Measurements from ENCODE around the gene MROH9.

MROH9 gene

GRCh38 chr1:171032822-171033702 is 97.7 kb downstream of the MROH9 start:
- in situ Hi-C loops (cut with MboI; ENCODE audit: low sequenced_read_pairs, unreplicated experiment): no loop called here
- no peak for DNase-seq (ENCODE audit: low spot score)

GRCh38 chr1:171037626-171038025 is 102.3 kb downstream of the MROH9 start:
- DNase-seq (ENCODE audit: low spot score): no peak
- in situ Hi-C loops (cut with MboI; ENCODE audit: low sequenced_read_pairs, unreplicated experiment): no loop called here
- TF ChIP-seq CTCF (IDR thresholded peaks at IDR 0.05; ENCODE audit: borderline replicate concordance, control extremely low read depth, extremely low read depth, insufficient read depth, missing control alignments): no peak

More at GRCh38 chr1:171032822-171033702, 97.7 kb downstream of the MROH9 start:
- TF ChIP-seq CTCF (IDR thresholded peaks at IDR 0.05; ENCODE audit: borderline replicate concordance, control extremely low read depth, extremely low read depth, insufficient read depth, missing control alignments): no peak

GRCh38 chr1:171038284-171038683 is 103.0 kb downstream of the MROH9 start:
- no peak for TF ChIP-seq CTCF (IDR thresholded peaks at IDR 0.05; ENCODE audit: borderline replicate concordance, control extremely low read depth, extremely low read depth, insufficient read depth, missing control alignments)
- no peak for DNase-seq (ENCODE audit: low spot score)
- in situ Hi-C loops (cut with MboI; ENCODE audit: low sequenced_read_pairs, unreplicated experiment): no loop called here

GRCh38 chr1:171048014-171048413 is 112.7 kb downstream of the MROH9 start:
- DNase-seq (ENCODE audit: low spot score): no peak
- in situ Hi-C loops (cut with MboI; ENCODE audit: low sequenced_read_pairs, unreplicated experiment): no loop called here
- no peak for TF ChIP-seq CTCF (IDR thresholded peaks at IDR 0.05; ENCODE audit: borderline replicate concordance, control extremely low read depth, extremely low read depth, insufficient read depth, missing control alignments)

GRCh38 chr1:171052977-171053376 is 117.6 kb downstream of the MROH9 start:
- TF ChIP-seq CTCF (IDR thresholded peaks at IDR 0.05; ENCODE audit: borderline replicate concordance, control extremely low read depth, extremely low read depth, insufficient read depth, missing control alignments): no peak
- in situ Hi-C loops (cut with MboI; ENCODE audit: low sequenced_read_pairs, unreplicated experiment): no loop called here
- DNase-seq (ENCODE audit: low spot score): no peak

- DNase-seq (ENCODE audit: low spot score): no peak
- in situ Hi-C loops (cut with MboI; ENCODE audit: low sequenced_read_pairs, unreplicated experiment): no loop called here
- no peak for TF ChIP-seq CTCF (IDR thresholded peaks at IDR 0.05; ENCODE audit: borderline replicate concordance, control extremely low read depth, extremely low read depth, insufficient read depth, missing control alignments)
Measured at GRCh38 chr1:171055966-171056643, 120.8 kb downstream of the MROH9 start.
